GM15510 (cell line): Measurements from ENCODE around the gene METTL26.

Experiments
- POLR2A ChIP-seq: IDR thresholded peaks from 3 replicates; pipeline ENCODE4 v1.6.1; 2011; ENCODE audit warnings: borderline replicate concordance; ENCODE audit not compliant: insufficient read length; ENCODE audit errors: extremely low read depth

The METTL26 gene

GRCh38 chr16:678209-678857 is 42.2 kb upstream of the METTL26 start:
- no peak for TF ChIP-seq POLR2A

- no peak for TF ChIP-seq POLR2A
Observed at GRCh38 chr16:677316-678190, 41.4 kb upstream of the METTL26 start.

- no peak for TF ChIP-seq POLR2A
Observed at GRCh38 chr16:676913-677312, 40.8 kb upstream of the METTL26 start.

- TF ChIP-seq POLR2A: no peak
Observed at GRCh38 chr16:676565-676902, 40.4 kb upstream of the METTL26 start.

GRCh38 chr16:675884-676564 is 39.9 kb upstream of the METTL26 start:
- TF ChIP-seq POLR2A: no peak

- TF ChIP-seq POLR2A: no peak
Observed at GRCh38 chr16:674968-675883, 39.1 kb upstream of the METTL26 start, which contains the start of gene RHBDL1. TSS of gene RHBDL1 (plus strand) at chr16:675671. CDS start at chr16:675791, 120 bp downstream.

- no peak for TF ChIP-seq POLR2A
Observed at GRCh38 chr16:674214-674881, 38.2 kb upstream of the METTL26 start.

GRCh38 chr16:673399-673991 is 37.4 kb upstream of the METTL26 start:
- TF ChIP-seq POLR2A: no peak

- no peak for TF ChIP-seq POLR2A
Observed at GRCh38 chr16:672851-673250, 36.7 kb upstream of the METTL26 start.

GRCh38 chr16:672371-672770 is 36.3 kb upstream of the METTL26 start:
- no peak for TF ChIP-seq POLR2A

- TF ChIP-seq POLR2A: no peak
Observed at GRCh38 chr16:671353-672131, 35.4 kb upstream of the METTL26 start.

GRCh38 chr16:670485-671352 is 34.6 kb upstream of the METTL26 start:
- TF ChIP-seq POLR2A: no peak

GRCh38 chr16:669666-670065 is 33.6 kb upstream of the METTL26 start:
- TF ChIP-seq POLR2A: no peak
